ENCODE results near the gene XYLT1.
"Not testable (repeated sequence)": the region's sequence is repeated elsewhere in the genome, so short reads cannot be mapped to it uniquely, and the experiment has no call there.

The XYLT1 gene

GRCh38 chr16:17328932-17329331 lies 141.8 kb downstream of the XYLT1 start:
- DNase-seq = no peak

GRCh38 chr16:17327664-17328335 lies 143.0 kb downstream of the XYLT1 start:
- no peak for DNase-seq

- DNase-seq = no peak
These were observed 145.2 kb downstream of the XYLT1 start for GRCh38 chr16:17325476-17326143.

GRCh38 chr16:17324451-17324850 lies 146.3 kb downstream of the XYLT1 start:
- no peak for DNase-seq

GRCh38 chr16:17323171-17323570 lies 147.6 kb downstream of the XYLT1 start:
- DNase-seq = no peak

GRCh38 chr16:17321824-17322223 lies 148.9 kb downstream of the XYLT1 start:
- DNase-seq = no peak

GRCh38 chr16:17320009-17320408 lies 150.8 kb downstream of the XYLT1 start:
- DNase-seq = no peak

GRCh38 chr16:17318238-17318637 lies 152.5 kb downstream of the XYLT1 start:
- no peak for DNase-seq

- no peak for DNase-seq
These were observed 154.8 kb downstream of the XYLT1 start for GRCh38 chr16:17316005-17316404.

GRCh38 chr16:17313793-17314547 lies 156.8 kb downstream of the XYLT1 start:
- no peak for DNase-seq

- no peak for DNase-seq
These were observed 157.6 kb downstream of the XYLT1 start for GRCh38 chr16:17313085-17313611.

GRCh38 chr16:17312094-17312710 lies 158.6 kb downstream of the XYLT1 start:
- no peak for DNase-seq

GRCh38 chr16:17311333-17312093 lies 159.2 kb downstream of the XYLT1 start:
- DNase-seq = no peak

GRCh38 chr16:17309510-17309909 lies 161.2 kb downstream of the XYLT1 start:
- DNase-seq = no peak

GRCh38 chr16:17308186-17308585 lies 162.6 kb downstream of the XYLT1 start:
- no peak for DNase-seq

- DNase-seq = no peak
These were observed 163.3 kb downstream of the XYLT1 start for GRCh38 chr16:17307504-17307903.

GRCh38 chr16:17306745-17307144 lies 164.0 kb downstream of the XYLT1 start:
- DNase-seq = no peak

- DNase-seq = not testable (repeated sequence)
These were observed 164.5 kb downstream of the XYLT1 start for GRCh38 chr16:17306211-17306610.

GRCh38 chr16:17305694-17306093 lies 165.1 kb downstream of the XYLT1 start:
- peak; percentile 40 to 43 for DNase-seq

- DNase-seq = no peak
These were observed 166.2 kb downstream of the XYLT1 start for GRCh38 chr16:17304491-17305119.

GRCh38 chr16:17304106-17304490 lies 166.7 kb downstream of the XYLT1 start:
- no peak for DNase-seq

- no peak for DNase-seq
These were observed 167.7 kb downstream of the XYLT1 start for GRCh38 chr16:17303101-17303500.
